MM.1S (cell line): ENCODE data around the gene KIAA1217.

Experiments used
- DNase-seq: peaks from one replicate; pipeline ENCODE4 v3.0.0-alpha.2; 2015
- H2AFZ ChIP-seq: fragments of 300-600 bp; sonication (generic); 2 replicates; pipeline ENCODE4 v1.6.0; 2016; ENCODE audit warnings: antibody characterized with exemption, low read length
- H3F3A ChIP-seq: fragments of 300-600 bp; sonication (generic); 2 replicates; pipeline ENCODE4 v1.6.1; 2016; ENCODE audit warnings: mild to moderate bottlenecking, antibody characterized with exemption, low read length, moderate library complexity, mixed read lengths; ENCODE audit not compliant: insufficient read depth
- H3K27ac ChIP-seq: fragments of 300-600 bp; sonication (generic); 2 replicates; pipeline ENCODE4 v1.5.1; 2016; ENCODE audit warnings: mild to moderate bottlenecking, low read length
- H3K27me3 ChIP-seq: fragments of 300-600 bp; sonication (generic); replicated peaks from 2 replicates; pipeline ENCODE4 v1.6.0; 2016; ENCODE audit warnings: low read length; ENCODE audit not compliant: insufficient read depth
- H3K36me3 ChIP-seq: fragments of 300-600 bp; sonication (generic); replicated peaks from 2 replicates; pipeline ENCODE4 v1.6.1; 2016; ENCODE audit warnings: mild to moderate bottlenecking, low read length, mixed read lengths; ENCODE audit not compliant: insufficient read depth
- H3K4me1 ChIP-seq: fragments of 300-600 bp; sonication (generic); 2 replicates; pipeline ENCODE4 v1.6.1; 2016; ENCODE audit warnings: low read length, mixed read lengths
- H3K4me2 ChIP-seq: fragments of 300-600 bp; sonication (generic); 2 replicates; pipeline ENCODE4 v1.6.0; 2016; ENCODE audit warnings: low read depth, low read length
- H3K4me3 ChIP-seq: fragments of 300-600 bp; sonication (generic); 2 replicates; pipeline ENCODE4 v1.5.1; 2016; ENCODE audit warnings: low read length, mixed read lengths
- H3K79me2 ChIP-seq: fragments of 300-600 bp; sonication (generic); 2 replicates; pipeline ENCODE4 v1.6.1; 2016; ENCODE audit warnings: mixed run types, low read length, mixed read lengths
- H3K9ac ChIP-seq: fragments of 300-600 bp; sonication (generic); 2 replicates; pipeline ENCODE4 v1.6.1; 2016; ENCODE audit warnings: low read length, mixed read lengths
- H3K9me2 ChIP-seq: fragments of 300-600 bp; sonication (generic); replicated peaks from 2 replicates; pipeline ENCODE4 v1.6.1; 2016; ENCODE audit warnings: mild to moderate bottlenecking, low read length, mixed read lengths; ENCODE audit not compliant: insufficient read depth
- H3K9me3 ChIP-seq: fragments of 300-600 bp; sonication (generic); replicated peaks from 2 replicates; pipeline ENCODE4 v1.6.1; 2016; ENCODE audit warnings: mild to moderate bottlenecking, low read length, mixed read lengths; ENCODE audit not compliant: insufficient read depth
- H4K20me1 ChIP-seq: fragments of 300-600 bp; sonication (generic); 2 replicates; pipeline ENCODE4 v1.6.1; 2016; ENCODE audit warnings: mild to moderate bottlenecking, low read length, moderate library complexity, mixed read lengths; ENCODE audit not compliant: insufficient read depth
- EZH2 ChIP-seq: fragments of 300-600 bp; sonication (generic); optimal IDR thresholded peaks from 2 replicates; pipeline ENCODE3; 2017; ENCODE audit warnings: low read depth, mild to moderate bottlenecking, antibody characterized with exemption, low read length, mixed read lengths
- EZH2phosphoT487 ChIP-seq: fragments of 300-600 bp; sonication (generic); IDR thresholded peaks from 2 replicates; pipeline ENCODE4 v1.6.1; 2018; ENCODE audit warnings: antibody characterized with exemption, low read length
- TF ChIP-seq, protein P1 (sequence below): fragments of 300-600 bp; sonication (generic); IDR thresholded peaks from 2 replicates; pipeline ENCODE4 v1.5.1; 2016; ENCODE audit warnings: antibody characterized with exemption, low read length, mixed read lengths

Gene KIAA1217

GRCh38 chr10:24416248-24416647 lies 207.3 kb downstream of the KIAA1217 start:
- H3K9me2 ChIP-seq: no peaks in the 10 kb centered on the region
- no peak overlapping the region for H3K4me3 ChIP-seq
- H3F3A ChIP-seq: no peaks in the 10 kb centered on the region
- H3K9ac ChIP-seq: no peak overlapping the region
- peaks cover 10% of the 10 kb centered on the region for H3K4me1 ChIP-seq
- TF ChIP-seq, protein P1, sequence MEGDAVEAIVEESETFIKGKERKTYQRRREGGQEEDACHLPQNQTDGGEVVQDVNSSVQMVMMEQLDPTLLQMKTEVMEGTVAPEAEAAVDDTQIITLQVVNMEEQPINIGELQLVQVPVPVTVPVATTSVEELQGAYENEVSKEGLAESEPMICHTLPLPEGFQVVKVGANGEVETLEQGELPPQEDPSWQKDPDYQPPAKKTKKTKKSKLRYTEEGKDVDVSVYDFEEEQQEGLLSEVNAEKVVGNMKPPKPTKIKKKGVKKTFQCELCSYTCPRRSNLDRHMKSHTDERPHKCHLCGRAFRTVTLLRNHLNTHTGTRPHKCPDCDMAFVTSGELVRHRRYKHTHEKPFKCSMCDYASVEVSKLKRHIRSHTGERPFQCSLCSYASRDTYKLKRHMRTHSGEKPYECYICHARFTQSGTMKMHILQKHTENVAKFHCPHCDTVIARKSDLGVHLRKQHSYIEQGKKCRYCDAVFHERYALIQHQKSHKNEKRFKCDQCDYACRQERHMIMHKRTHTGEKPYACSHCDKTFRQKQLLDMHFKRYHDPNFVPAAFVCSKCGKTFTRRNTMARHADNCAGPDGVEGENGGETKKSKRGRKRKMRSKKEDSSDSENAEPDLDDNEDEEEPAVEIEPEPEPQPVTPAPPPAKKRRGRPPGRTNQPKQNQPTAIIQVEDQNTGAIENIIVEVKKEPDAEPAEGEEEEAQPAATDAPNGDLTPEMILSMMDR: no peak
- TF ChIP-seq EZH2phosphoT487: no peak
- TF ChIP-seq EZH2: no peak
- no peaks in the 10 kb centered on the region for H3K27me3 ChIP-seq
- H3K36me3 ChIP-seq: no peaks in the 10 kb centered on the region
- H4K20me1 ChIP-seq: no peaks in the 10 kb centered on the region
- no peaks in the 10 kb centered on the region for H3K9me3 ChIP-seq
- no peak overlapping the region for H3K4me2 ChIP-seq
- H3K79me2 ChIP-seq: no peaks in the 10 kb centered on the region
- H2AFZ ChIP-seq: no peak overlapping the region
- no peak overlapping the region for H3K27ac ChIP-seq
- DNase-seq: no peak

DNA sequence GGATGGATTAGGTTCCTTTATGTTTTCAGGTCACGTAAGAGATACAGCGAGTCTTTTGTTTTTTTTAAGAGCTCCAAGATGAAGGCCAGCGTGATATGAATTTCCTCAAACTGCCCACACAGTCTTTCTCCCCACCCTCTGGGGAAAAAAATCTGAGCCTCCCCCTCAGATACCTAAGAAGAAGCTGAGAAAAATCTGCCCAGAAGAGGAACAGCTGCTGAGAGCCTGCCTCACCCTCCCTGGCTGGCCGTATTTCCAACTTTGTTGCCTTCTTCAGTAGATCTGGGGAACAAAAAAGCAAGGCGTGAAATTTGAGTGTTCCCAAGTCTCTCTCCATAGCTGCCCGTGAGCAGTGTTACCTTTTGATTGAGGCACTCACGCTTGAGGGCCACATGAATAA lies 208.1 kb downstream of the KIAA1217 start:
- Histone ChIP-seq H3F3A (no peaks in the 10 kb centered on the region), H3K4me2 (no peak overlapping the region), H2AFZ (no peak overlapping the region), H3K79me2 (no peaks in the 10 kb centered on the region), H3K9ac (no peak overlapping the region), H3K9me2 (no peaks in the 10 kb centered on the region), H3K9me3 (no peaks in the 10 kb centered on the region), H4K20me1 (no peaks in the 10 kb centered on the region), H3K36me3 (no peaks in the 10 kb centered on the region), H3K27ac (no peak overlapping the region), H3K27me3 (no peaks in the 10 kb centered on the region), H3K4me3 (no peak overlapping the region), H3K4me1 (peaks cover 10% of the 10 kb centered on the region)
- DNase-seq: no peak
- TF ChIP-seq, protein P1: no peak
- TF ChIP-seq EZH2phosphoT487 (no peak), EZH2 (no peak)

DNA sequence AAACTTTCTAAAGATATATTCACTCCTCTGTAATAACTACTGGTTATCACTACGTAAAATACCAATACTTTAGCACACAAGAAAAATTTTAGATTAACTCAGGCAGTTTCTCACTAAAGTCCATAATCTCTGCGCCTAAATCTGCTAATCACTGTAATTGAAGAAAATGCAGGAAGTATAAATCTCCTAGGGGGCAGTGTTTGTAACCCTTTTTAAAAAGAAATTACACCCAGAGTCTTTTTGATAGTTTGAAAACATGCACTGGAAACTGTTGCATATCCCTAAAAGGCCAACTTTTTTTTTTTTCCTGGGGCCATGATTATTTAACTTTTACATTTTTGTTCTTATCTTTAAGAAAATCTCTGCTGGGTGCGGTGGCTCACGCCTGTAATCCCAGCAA lies 209.6 kb downstream of the KIAA1217 start:
- H3K9me3 ChIP-seq: no peaks in the 10 kb centered on the region
- no peaks in the 10 kb centered on the region for H3K9me2 ChIP-seq
- H3F3A ChIP-seq: no peaks in the 10 kb centered on the region
- H3K79me2 ChIP-seq: no peaks in the 10 kb centered on the region
- peaks cover 10% of the 10 kb centered on the region for H3K4me1 ChIP-seq
- no peak overlapping the region for H3K4me3 ChIP-seq
- no peaks in the 10 kb centered on the region for H3K27me3 ChIP-seq
- no peaks in the 10 kb centered on the region for H4K20me1 ChIP-seq
- no peak overlapping the region for H2AFZ ChIP-seq
- H3K27ac ChIP-seq: no peak overlapping the region
- TF ChIP-seq, protein P1: peak; percentile 41
- TF ChIP-seq EZH2: no peak
- DNase-seq: peak; percentile 37
- H3K36me3 ChIP-seq: no peaks in the 10 kb centered on the region
- no peak overlapping the region for H3K4me2 ChIP-seq
- no peak overlapping the region for H3K9ac ChIP-seq

GRCh38 chr10:24419066-24419465 lies 210.1 kb downstream of the KIAA1217 start:
- Histone ChIP-seq H3K9me3 (no peaks in the 10 kb centered on the region), H3K27me3 (no peaks in the 10 kb centered on the region), H3F3A (peaks cover under 1% of the 10 kb centered on the region; the same call in 1 of the 2 replicates), H3K4me3 (no peak overlapping the region), H3K79me2 (no peaks in the 10 kb centered on the region), H3K4me2 (no peak overlapping the region), H4K20me1 (no peaks in the 10 kb centered on the region), H3K36me3 (no peaks in the 10 kb centered on the region), H2AFZ (no peak overlapping the region), H3K9me2 (no peaks in the 10 kb centered on the region), H3K4me1 (peaks cover 14% of the 10 kb centered on the region), H3K9ac (no peak overlapping the region), H3K27ac (no peak overlapping the region)
- no peak for DNase-seq
- TF ChIP-seq EZH2phosphoT487: no peak
- no peak for TF ChIP-seq EZH2
- TF ChIP-seq, protein P1: no peak
